Hepatocyte (in vitro differentiated cells): Measurements from ENCODE around the gene RBM12. TPM values are rescaled to one million over a fixed set of nuclear protein-coding genes. Genes with fewer than 3 reads are reported as not detected.

Source experiments
- DNase-seq: peaks from one replicate; pipeline ENCODE4 v3.0.0-alpha.2; 2016; ENCODE audit warnings: low spot score
- H2AFZ ChIP-seq: fragments of 200-600 bp; sonication (generic); 2 replicates; pipeline ENCODE4 v1.6.0; 2016; ENCODE audit warnings: antibody characterized with exemption, mild to moderate bottlenecking
- H3K27ac ChIP-seq: fragments of 200-600 bp; sonication (generic); 2 replicates; pipeline ENCODE4 v1.5.1; 2016; ENCODE audit warnings: mild to moderate bottlenecking
- H3K27me3 ChIP-seq: fragments of 200-600 bp; sonication (generic); 2 replicates; pipeline ENCODE4 v1.6.1; 2016
- H3K36me3 ChIP-seq: fragments of 200-600 bp; sonication (generic); replicated peaks from 2 replicates; pipeline ENCODE4 v1.5.1; 2016; ENCODE audit warnings: low read depth; ENCODE audit not compliant: insufficient read depth
- H3K4me1 ChIP-seq: fragments of 200-600 bp; sonication (generic); 2 replicates; pipeline ENCODE4 v1.5.1; 2016; ENCODE audit warnings: mild to moderate bottlenecking, moderate library complexity; ENCODE audit not compliant: insufficient read depth
- H3K4me2 ChIP-seq: fragments of 200-600 bp; sonication (generic); 2 replicates; pipeline ENCODE4 v1.6.0; 2016
- H3K4me3 ChIP-seq: fragments of 200-600 bp; sonication (generic); 2 replicates; pipeline ENCODE4 v1.5.1; 2016; ENCODE audit warnings: mild to moderate bottlenecking
- H3K79me2 ChIP-seq: fragments of 200-600 bp; sonication (generic); 2 replicates; pipeline ENCODE4 v1.6.0; 2017; ENCODE audit warnings: mild to moderate bottlenecking
- H3K9me2 ChIP-seq: fragments of 200-600 bp; sonication (generic); replicated peaks from 2 replicates; pipeline ENCODE4 v1.6.0; 2017; ENCODE audit warnings: mild to moderate bottlenecking; ENCODE audit not compliant: insufficient read depth
- H3K9me3 ChIP-seq: fragments of 200-600 bp; sonication (generic); 2 replicates; pipeline ENCODE4 v1.5.1; 2016; ENCODE audit warnings: low read depth, mild to moderate bottlenecking
- H4K20me1 ChIP-seq: fragments of 200-600 bp; sonication (generic); 2 replicates; pipeline ENCODE4 v1.6.0; 2016; ENCODE audit warnings: mild to moderate bottlenecking; ENCODE audit not compliant: insufficient read depth, poor library complexity, severe bottlenecking
- CTCF ChIP-seq: fragments of 200-600 bp; sonication (generic); IDR thresholded peaks from 2 replicates; pipeline ENCODE4 v1.5.1; 2016; ENCODE audit warnings: antibody characterized with exemption, mild to moderate bottlenecking; ENCODE audit not compliant: poor library complexity
- EZH2 ChIP-seq: fragments of 200-600 bp; sonication (generic); IDR thresholded peaks from 2 replicates; pipeline ENCODE4 v1.6.1; 2016; ENCODE audit warnings: antibody characterized with exemption, mild to moderate bottlenecking, borderline replicate concordance
- EZH2phosphoT487 ChIP-seq: fragments of 200-600 bp; sonication (generic); IDR thresholded peaks from one replicate; pipeline ENCODE4 v1.6.1; 2018; ENCODE audit warnings: antibody characterized with exemption, mild to moderate bottlenecking, low read depth, moderate library complexity; ENCODE audit not compliant: unreplicated experiment, severe bottlenecking
- WGBS: methylation state at CpG from one replicate; pipeline ENCODE4 v1.1.6; 2016; ENCODE audit warnings: low lambda C conversion rate; ENCODE audit errors: missing lambda C conversion rate; 5-methylcytosine and 5-hydroxymethylcytosine counted together
- polyA plus RNA-seq: library from polyadenylated mRNA; unstranded; fragments of >200 nt; fragmentation: Nextera tagmentation; extraction: Ambion mirVana; gene quantifications from 2 replicates; pipeline ENCODE4 v1.2.1, GENCODE V29; 2016
- total RNA-seq: library from RNA; depleted of rRNA; stranded (reverse); fragments of >200 nt; gene quantifications from 2 replicates; pipeline ENCODE4 v1.2.3, GENCODE V29; 2014

Gene RBM12
- total and polyA plus RNA-seq, 2 experiments from 2014 or later = 22.5 to 57.3 TPM

DNA sequence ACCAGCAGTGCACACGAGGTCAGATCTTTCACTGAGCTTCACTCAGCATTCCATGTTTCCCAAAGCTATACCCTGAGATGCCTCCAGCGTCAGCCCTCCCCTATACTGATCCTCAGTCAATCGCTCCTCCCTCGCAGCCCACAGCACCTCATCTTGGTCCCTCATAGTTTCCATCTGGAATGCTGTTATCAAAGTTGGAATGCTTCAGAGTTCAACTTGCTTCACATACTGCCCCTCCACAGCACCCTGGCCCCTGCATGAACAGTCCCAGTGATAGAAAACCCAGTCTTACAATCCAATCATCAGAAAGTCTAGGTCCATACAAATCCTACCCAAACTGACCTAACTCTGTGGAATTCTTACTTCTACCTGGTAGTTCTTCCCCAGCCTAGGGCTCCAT, 29.0 kb downstream of the RBM12 start:
- no peak for DNase-seq

GRCh38 chr20:35632539-35633115, 32.1 kb downstream of the RBM12 start:
- Histone ChIP-seq H4K20me1 (peaks cover 27% of the 10 kb centered on the region), H3K27ac (no peak overlapping the region), H3K36me3 (peaks cover 4% of the 10 kb centered on the region), H3K27me3 (no peaks in the 10 kb centered on the region), H3K9me3 (no peaks in the 10 kb centered on the region), H3K4me1 (peaks cover 8% of the 10 kb centered on the region), H3K4me3 (no peak overlapping the region), H3K9me2 (no peaks in the 10 kb centered on the region), H2AFZ (no peak overlapping the region), H3K79me2 (peaks cover 40% of the 10 kb centered on the region), H3K4me2 (no peak overlapping the region)
- no peak for DNase-seq
- WGBS = 96% methylated on average over 13 of the region's 13 CpGs
- TF ChIP-seq CTCF = no peak
- TF ChIP-seq EZH2phosphoT487 = no peak
- TF ChIP-seq EZH2 = no peak

More for the DNA sequence above, 29.0 kb downstream of the RBM12 start:
- peaks cover 68% of the 10 kb centered on the region for H3K79me2 ChIP-seq
- H3K36me3 ChIP-seq = no peaks in the 10 kb centered on the region
- H3K9me3 ChIP-seq = no peaks in the 10 kb centered on the region
- H3K4me1 ChIP-seq = peaks cover 8% of the 10 kb centered on the region
- H4K20me1 ChIP-seq = peaks cover 40% of the 10 kb centered on the region
- peak overlapping the region; percentile 55 for H3K27ac ChIP-seq
- no peaks in the 10 kb centered on the region for H3K27me3 ChIP-seq
- no peak for TF ChIP-seq EZH2
- TF ChIP-seq EZH2phosphoT487 = no peak
- TF ChIP-seq CTCF = no peak
- whole genome bisulfite sequencing = 84% methylated on average over 4 of the region's 4 CpGs
- no peaks in the 10 kb centered on the region for H3K9me2 ChIP-seq
- H3K4me3 ChIP-seq = no peak overlapping the region
- H3K4me2 ChIP-seq = peak overlapping the region; percentile 43
- no peak overlapping the region for H2AFZ ChIP-seq

GRCh38 chr20:35630636-35631035, 34.1 kb downstream of the RBM12 start:
- peaks cover 13% of the 10 kb centered on the region for H4K20me1 ChIP-seq
- no peaks in the 10 kb centered on the region for H3K9me2 ChIP-seq
- no peak overlapping the region for H3K27ac ChIP-seq
- H3K27me3 ChIP-seq = no peaks in the 10 kb centered on the region
- H3K4me3 ChIP-seq = no peak overlapping the region
- peaks cover 4% of the 10 kb centered on the region for H3K36me3 ChIP-seq
- peaks cover 20% of the 10 kb centered on the region for H3K79me2 ChIP-seq
- H3K4me1 ChIP-seq = no peaks in the 10 kb centered on the region
- 98% methylated on average over 4 of the region's 4 CpGs for whole genome bisulfite sequencing
- TF ChIP-seq EZH2phosphoT487 = no peak
- TF ChIP-seq EZH2 = no peak
- no peak for TF ChIP-seq CTCF
- H3K4me2 ChIP-seq = no peak overlapping the region
- DNase-seq = no peak
- no peak overlapping the region for H2AFZ ChIP-seq
- H3K9me3 ChIP-seq = no peaks in the 10 kb centered on the region
